ENCODE data around the gene GPAM.

DNA sequence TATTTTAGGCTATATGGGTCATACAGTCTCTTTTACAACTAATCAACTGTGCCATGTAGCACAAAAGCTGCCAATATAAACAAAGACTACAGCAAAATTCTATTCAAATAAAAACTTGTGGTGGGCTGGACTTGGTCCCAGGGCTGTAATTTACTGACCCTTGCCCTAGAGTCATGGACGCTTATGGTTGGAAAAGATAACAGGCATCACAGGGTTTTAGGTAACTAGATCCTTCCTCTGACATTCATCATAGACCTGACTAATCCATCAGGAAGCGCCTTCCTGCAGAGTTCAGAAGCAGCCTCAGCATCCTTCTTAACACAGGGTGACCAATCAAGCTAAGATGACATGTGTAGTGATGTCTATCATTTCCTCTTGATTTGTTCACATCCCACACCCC lies 40.2 kb upstream of the GPAM start:
- TF ChIP-seq, protein P1, sequence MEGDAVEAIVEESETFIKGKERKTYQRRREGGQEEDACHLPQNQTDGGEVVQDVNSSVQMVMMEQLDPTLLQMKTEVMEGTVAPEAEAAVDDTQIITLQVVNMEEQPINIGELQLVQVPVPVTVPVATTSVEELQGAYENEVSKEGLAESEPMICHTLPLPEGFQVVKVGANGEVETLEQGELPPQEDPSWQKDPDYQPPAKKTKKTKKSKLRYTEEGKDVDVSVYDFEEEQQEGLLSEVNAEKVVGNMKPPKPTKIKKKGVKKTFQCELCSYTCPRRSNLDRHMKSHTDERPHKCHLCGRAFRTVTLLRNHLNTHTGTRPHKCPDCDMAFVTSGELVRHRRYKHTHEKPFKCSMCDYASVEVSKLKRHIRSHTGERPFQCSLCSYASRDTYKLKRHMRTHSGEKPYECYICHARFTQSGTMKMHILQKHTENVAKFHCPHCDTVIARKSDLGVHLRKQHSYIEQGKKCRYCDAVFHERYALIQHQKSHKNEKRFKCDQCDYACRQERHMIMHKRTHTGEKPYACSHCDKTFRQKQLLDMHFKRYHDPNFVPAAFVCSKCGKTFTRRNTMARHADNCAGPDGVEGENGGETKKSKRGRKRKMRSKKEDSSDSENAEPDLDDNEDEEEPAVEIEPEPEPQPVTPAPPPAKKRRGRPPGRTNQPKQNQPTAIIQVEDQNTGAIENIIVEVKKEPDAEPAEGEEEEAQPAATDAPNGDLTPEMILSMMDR (IDR thresholded peaks at IDR 0.05) = no peak
- TF ChIP-seq POLR2A (IDR thresholded peaks at IDR 0.05) (no peak), EP300 (IDR thresholded peaks at IDR 0.05) (no peak)
